GM10248 (cell line): Measurements from ENCODE around the gene LRRC56.

Experiments
- CTCF ChIA-PET: fragments of 300-600 bp; sonication (Branson Sonifier 250); formaldehyde crosslinking; extraction: SDS; loops from one replicate; lab custom pipeline; 2021; ENCODE audit warnings: antibody characterized with exemption; lab: Yijun Ruan, JAX
- POLR2A ChIA-PET: fragments of 350-650 bp; sonication (Branson Sonifier 250); formaldehyde crosslinking; extraction: SDS; loops from one replicate; lab custom pipeline; 2020; ENCODE audit warnings: antibody characterized with exemption; lab: Yijun Ruan, JAX
- DNase-seq: peaks from one replicate; pipeline ENCODE4 v3.0.0; 2012; ENCODE audit errors: extremely low spot score
- TF ChIP-seq, protein P1 (sequence below): IDR thresholded peaks from 2 replicates; pipeline ENCODE4 v1.5.1; 2012; ENCODE audit warnings: mild to moderate bottlenecking, low read depth; ENCODE audit errors: extremely low read depth, missing control alignments, control extremely low read depth

LRRC56 gene

DNA sequence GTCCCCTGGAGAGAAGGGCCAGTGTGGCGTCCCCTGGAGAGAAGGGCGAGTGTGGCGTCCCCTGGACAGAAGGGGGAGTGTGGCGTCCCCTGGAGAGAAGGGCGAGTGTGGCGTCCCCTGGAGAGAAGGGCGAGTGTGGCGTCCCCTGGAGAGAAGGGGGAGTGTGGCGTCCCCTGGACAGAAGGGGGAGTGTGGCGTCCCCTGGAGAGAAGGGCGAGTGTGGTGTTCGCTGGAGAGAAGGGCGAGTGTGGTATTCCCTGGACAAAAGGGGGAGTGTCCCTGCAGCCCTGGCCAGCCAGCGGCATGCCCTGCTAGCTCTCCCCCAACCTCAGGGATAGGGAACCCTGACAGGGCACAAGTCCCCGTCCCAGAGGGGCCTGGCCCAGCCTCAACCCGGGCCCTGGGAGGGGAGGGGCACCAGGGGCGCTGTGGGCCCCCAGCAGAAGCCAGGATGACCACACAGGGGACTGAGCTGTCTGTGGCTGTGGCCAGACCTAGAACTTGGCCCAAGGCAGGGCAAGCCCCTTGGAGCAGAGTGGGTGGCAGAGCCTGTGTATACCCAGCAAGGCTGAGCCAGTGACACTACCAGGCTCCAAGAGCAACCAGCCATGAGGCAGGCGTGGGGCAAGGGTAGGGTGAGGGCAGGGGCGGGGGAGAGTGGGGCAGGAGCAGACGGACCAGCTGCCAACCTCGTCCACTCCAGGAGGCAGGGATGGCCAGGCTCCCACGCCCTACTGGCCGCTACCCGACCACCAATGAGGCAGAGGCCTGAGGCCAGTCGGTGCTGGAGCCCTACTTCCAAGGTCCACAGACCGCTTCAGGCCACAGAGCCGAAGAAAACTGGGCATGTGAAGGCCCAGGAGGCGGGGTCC, 6.1 kb upstream of the LRRC56 start:
- no peak for DNase-seq
- TF ChIP-seq, protein P1, sequence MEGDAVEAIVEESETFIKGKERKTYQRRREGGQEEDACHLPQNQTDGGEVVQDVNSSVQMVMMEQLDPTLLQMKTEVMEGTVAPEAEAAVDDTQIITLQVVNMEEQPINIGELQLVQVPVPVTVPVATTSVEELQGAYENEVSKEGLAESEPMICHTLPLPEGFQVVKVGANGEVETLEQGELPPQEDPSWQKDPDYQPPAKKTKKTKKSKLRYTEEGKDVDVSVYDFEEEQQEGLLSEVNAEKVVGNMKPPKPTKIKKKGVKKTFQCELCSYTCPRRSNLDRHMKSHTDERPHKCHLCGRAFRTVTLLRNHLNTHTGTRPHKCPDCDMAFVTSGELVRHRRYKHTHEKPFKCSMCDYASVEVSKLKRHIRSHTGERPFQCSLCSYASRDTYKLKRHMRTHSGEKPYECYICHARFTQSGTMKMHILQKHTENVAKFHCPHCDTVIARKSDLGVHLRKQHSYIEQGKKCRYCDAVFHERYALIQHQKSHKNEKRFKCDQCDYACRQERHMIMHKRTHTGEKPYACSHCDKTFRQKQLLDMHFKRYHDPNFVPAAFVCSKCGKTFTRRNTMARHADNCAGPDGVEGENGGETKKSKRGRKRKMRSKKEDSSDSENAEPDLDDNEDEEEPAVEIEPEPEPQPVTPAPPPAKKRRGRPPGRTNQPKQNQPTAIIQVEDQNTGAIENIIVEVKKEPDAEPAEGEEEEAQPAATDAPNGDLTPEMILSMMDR = no peak
- ChIA-PET CTCF (interaction anchor here (6.8 kb wide), 1 partner anchor 12 kb away, joined by 77 read pairs; no protein-coding TSS in a partner anchor), POLR2A (interaction anchor here (0.6 kb wide), 1 partner anchor 60 kb away, joined by 3 read pairs; no protein-coding TSS in a partner anchor)

DNA sequence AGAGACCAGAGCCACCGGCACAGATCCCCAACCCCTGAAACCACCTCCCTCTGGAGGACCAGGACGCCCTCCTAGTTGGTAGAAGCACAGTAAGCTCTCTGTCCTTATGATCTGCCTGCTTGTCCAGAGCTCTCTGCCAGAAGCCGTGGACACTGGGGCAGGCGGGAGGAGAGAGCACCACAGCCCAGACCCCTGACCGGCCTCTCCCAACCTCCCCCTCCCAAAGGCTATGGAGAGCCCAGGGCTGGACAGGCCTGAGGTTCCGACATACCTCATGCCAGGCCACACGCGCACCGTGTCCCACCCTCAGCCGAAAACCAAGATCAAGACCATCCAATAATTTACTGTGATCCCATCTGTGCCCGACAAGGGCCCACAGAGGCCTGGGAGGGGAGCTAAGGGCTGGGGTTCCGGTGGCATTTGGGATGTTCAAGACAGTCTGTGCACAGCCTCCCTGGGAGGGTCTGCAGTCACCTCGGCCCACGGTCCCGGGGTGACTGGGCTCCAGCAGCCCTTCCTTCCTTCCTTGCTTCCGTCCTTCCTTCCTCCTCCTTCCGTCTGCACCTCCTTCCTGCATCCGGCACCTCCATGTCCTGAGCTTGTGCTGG, 5.3 kb upstream of the LRRC56 start:
- ChIA-PET CTCF (interaction anchor here (2.6 to 6.8 kb wide), 2 partner anchors 13 to 190 kb away, joined by 7 to 77 read pairs; no protein-coding TSS in a partner anchor), POLR2A (interaction anchor here (0.6 kb wide), 1 partner anchor 59 kb away, joined by 3 read pairs; no protein-coding TSS in a partner anchor)
- no peak for DNase-seq
- TF ChIP-seq, protein P1 = no peak

DNA sequence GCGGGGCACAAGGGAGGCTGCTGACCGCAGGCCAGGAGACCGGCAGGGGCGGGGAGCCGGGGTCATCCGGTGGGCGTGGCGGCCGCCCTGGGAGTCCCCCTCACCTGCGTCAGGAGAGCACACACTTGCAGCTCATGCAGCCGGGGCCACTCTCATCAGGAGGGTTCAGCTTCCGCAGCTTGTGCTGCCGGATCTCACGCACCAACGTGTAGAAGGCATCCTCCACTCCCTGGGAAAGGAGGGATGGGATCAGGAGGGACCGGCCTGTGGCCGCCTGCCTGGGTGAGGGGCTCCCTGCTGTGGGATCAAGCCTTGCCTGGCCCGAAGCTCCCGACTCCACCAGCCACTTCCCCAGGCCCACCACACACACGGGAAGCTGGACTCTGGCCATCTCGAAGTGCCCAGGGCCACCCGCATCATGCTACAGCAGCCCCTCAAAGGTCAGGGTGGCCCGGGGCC, 4.8 kb upstream of the LRRC56 start:
- DNase-seq = no peak
- TF ChIP-seq, protein P1 = no peak
- POLR2A ChIA-PET = no interaction called here
- CTCF ChIA-PET = interaction anchor here (2.6 to 6.8 kb wide), 2 partner anchors 14 to 189 kb away, joined by 7 to 77 read pairs; no protein-coding TSS in a partner anchor

DNA sequence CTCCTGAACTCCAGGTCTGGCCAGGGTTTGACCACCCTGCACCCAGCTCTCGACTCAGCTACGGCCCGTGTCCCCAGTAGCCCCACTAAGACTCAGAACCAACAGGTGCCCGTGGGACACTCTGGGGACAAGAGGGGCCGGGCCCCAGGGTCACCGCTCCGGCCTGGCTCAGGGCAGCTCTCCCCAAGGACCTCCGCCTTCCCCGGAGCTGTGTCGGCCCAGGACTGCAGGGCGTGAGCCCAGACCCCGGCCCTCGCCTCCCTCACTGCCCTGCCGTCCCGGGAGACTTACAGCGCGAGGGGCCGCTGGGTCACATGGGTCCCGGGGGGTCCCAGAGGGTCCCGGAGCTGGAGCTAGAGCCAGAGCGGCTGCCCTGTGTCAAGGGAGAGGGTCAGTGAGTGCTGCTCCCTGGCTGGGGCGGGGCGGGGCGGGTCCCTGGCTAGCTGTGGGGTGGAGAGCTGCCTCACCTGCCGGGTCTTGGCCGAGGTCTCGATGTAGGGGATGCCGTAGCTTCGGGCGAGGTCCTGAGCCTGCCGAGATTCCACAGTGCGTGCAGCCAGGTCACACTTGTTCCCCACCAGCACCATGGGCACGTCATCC, 4.2 kb upstream of the LRRC56 start:
- POLR2A ChIA-PET = no interaction called here
- TF ChIP-seq, protein P1 = no peak
- CTCF ChIA-PET = interaction anchor here (2.6 to 6.8 kb wide), 2 partner anchors 14 to 189 kb away, joined by 7 to 77 read pairs; no protein-coding TSS in a partner anchor
- no peak for DNase-seq

DNA sequence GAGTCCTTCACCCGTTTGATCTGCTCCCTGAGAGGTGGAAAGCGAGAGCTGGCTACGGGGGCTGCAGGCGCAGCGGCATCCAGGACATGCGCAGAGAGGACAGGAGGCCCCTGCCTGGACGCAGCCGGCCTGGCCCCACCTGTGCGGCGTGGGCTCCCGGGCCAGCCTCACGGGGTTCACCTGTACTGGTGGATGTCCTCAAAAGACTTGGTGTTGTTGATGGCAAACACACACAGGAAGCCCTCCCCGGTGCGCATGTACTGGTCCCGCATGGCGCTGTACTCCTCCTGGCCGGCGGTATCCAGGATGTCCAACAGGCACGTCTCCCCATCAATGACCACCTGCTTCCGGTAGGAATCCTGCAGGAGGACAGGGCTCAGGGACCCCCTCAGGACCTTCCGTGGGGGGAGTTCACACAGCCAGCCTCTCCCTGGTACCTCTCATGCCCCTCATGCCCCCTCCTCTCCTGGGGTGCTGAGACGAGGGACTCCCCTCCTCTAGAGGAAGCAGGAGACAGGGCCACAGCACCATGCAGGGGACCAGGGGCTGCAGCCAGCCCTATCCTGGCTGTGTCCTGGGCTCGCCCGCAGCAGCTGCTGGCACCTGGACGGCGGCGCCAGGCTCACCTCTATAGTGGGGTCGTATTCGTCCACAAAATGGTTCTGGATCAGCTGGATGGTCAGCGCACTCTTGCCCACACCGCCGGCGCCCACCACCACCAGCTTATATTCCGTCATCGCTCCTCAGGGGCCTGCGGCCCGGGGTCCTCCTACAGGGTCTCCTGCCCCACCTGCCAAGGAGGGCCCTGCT, 3.5 kb upstream of the LRRC56 start:
- DNase-seq = no peak
- TF ChIP-seq, protein P1 = no peak
- CTCF ChIA-PET = interaction anchor here (2.6 to 6.8 kb wide), 2 partner anchors 15 to 188 kb away, joined by 7 to 77 read pairs; no protein-coding TSS in a partner anchor
- POLR2A ChIA-PET = no interaction called here
